Dermis microvascular lymphatic vessel endothelial cell (primary cell): ENCODE measurements around the gene TBCC. TPM values are rescaled to one million over a fixed set of nuclear protein-coding genes. Genes with fewer than 3 reads are reported as not detected.
"Not testable (repeated sequence)": the region's sequence is repeated elsewhere in the genome, so short reads cannot be mapped to it uniquely, and the experiment has no call there.

ENCODE experiments used
- DNase-seq, 2 donors: peaks; one replicate each; pipeline versions ENCODE4 v3.0.0 to v3.0.0-alpha.2; 2010; ENCODE audit warnings: low read depth in 2 of 2
- total RNA-seq: library from RNA; depleted of rRNA; stranded (reverse); fragments of >200 nt; gene quantifications from 2 replicates; pipeline ENCODE4 v1.2.1, GENCODE V29; 2014

Gene TBCC
- total RNA-seq, 1 donor from 2014 or later: 29.1 TPM

GRCh38 chr6:42733867-42734481 is 11.9 kb downstream of the TBCC start:
- DNase-seq: not testable (repeated sequence)

GRCh38 chr6:42729731-42730130 is 16.2 kb downstream of the TBCC start:
- DNase-seq: no peak

GRCh38 chr6:42727627-42728026 is 18.3 kb downstream of the TBCC start:
- DNase-seq: peak in 1 of 2 donors; percentile 19

- peak in 1 of 2 donors; percentile 53 for DNase-seq
Measured at GRCh38 chr6:42727087-42727611, 18.8 kb downstream of the TBCC start.

GRCh38 chr6:42726485-42727086 is 19.3 kb downstream of the TBCC start:
- DNase-seq: peak; percentile 64 to 86

- no peak for DNase-seq
Measured at GRCh38 chr6:42726026-42726425, 19.9 kb downstream of the TBCC start.

GRCh38 chr6:42724825-42725224 is 21.1 kb downstream of the TBCC start:
- DNase-seq: no peak

GRCh38 chr6:42722497-42722896 is 23.4 kb downstream of the TBCC start, which contains the start of gene PRPH2:
Gene PRPH2 (minus strand): TSS chr6:42722597. CDS start chr6:42722334, 263 bp downstream.
- no peak for DNase-seq

GRCh38 chr6:42720739-42721138 is 25.2 kb downstream of the TBCC start:
- DNase-seq: peak in 1 of 2 donors; percentile 59

GRCh38 chr6:42715871-42716270 is 30.0 kb downstream of the TBCC start:
- no peak for DNase-seq

GRCh38 chr6:42714098-42714761 is 31.7 kb downstream of the TBCC start:
- peak in 1 of 2 donors; percentile 56 for DNase-seq

GRCh38 chr6:42711930-42712329 is 34.0 kb downstream of the TBCC start:
- DNase-seq: no peak

GRCh38 chr6:42710316-42710715 is 35.6 kb downstream of the TBCC start:
- no peak for DNase-seq

GRCh38 chr6:42709871-42710270 is 36.0 kb downstream of the TBCC start:
- DNase-seq: no peak

GRCh38 chr6:42708096-42708495 is 37.8 kb downstream of the TBCC start:
- DNase-seq: no peak

GRCh38 chr6:42707595-42707994 is 38.3 kb downstream of the TBCC start:
- no peak for DNase-seq

GRCh38 chr6:42704937-42705374 is 40.9 kb downstream of the TBCC start:
- no peak for DNase-seq

- peak in 1 of 2 donors; percentile 80 for DNase-seq
Measured at GRCh38 chr6:42704251-42704936, 41.5 kb downstream of the TBCC start.

GRCh38 chr6:42702786-42703185 is 43.1 kb downstream of the TBCC start:
- not testable (repeated sequence) for DNase-seq

- peak in 1 of 2 donors; percentile 86 for DNase-seq
Measured at GRCh38 chr6:42702200-42702599, 43.7 kb downstream of the TBCC start.

GRCh38 chr6:42698217-42698616 is 47.7 kb downstream of the TBCC start:
- DNase-seq: no peak

- no peak for DNase-seq
Measured at GRCh38 chr6:42697268-42697655, 48.6 kb downstream of the TBCC start.
